IMR-90 (cell line): ENCODE measurements around the gene HES4. TPM values are rescaled to one million over a fixed set of nuclear protein-coding genes. Genes with fewer than 3 reads are reported as not detected.
A peak's percentile ranks its signal among the peaks of the same experiment; 100 is the strongest.

ENCODE experiments used
- ATAC-seq: fragments of 200-7000 bp; cut with Tn5 transposase; 2 replicates; pipeline ENCODE4 v1.9.1; 2020; ENCODE audit warnings: low read depth, mild to moderate bottlenecking, moderate library complexity
- BruUV-seq: library from RNA; stranded (reverse); fragments of 400-500 nt; replicated peaks from 2 replicates; lab custom pipeline; 2021; lab: Mats Ljungman, UMichigan
- CTCF ChIA-PET: fragments of 300-600 bp; formaldehyde crosslinking; extraction: SDS; loops from one replicate; lab custom pipeline; 2021; ENCODE audit warnings: antibody characterized with exemption; lab: Yijun Ruan, JAX
- POLR2A ChIA-PET: fragments of 300-600 bp; sonication (Branson Sonifier 250); formaldehyde crosslinking; loops from one replicate; lab custom pipeline; 2022; ENCODE audit warnings: antibody characterized with exemption; ENCODE audit not compliant: unreplicated experiment; lab: Charles Lee
- DNase-seq: peaks from one replicate; pipeline ENCODE4 v3.0.0; 2013
- H2AFZ ChIP-seq: replicated peaks from 2 replicates; pipeline ENCODE3; 2013; ENCODE audit warnings: low read length, mild to moderate bottlenecking; ENCODE audit not compliant: poor library complexity
- H2AK5ac ChIP-seq: 2 replicates; pipeline ENCODE4 v1.6.1; 2013; ENCODE audit warnings: low read depth, low read length, inconsistent platforms
- H2AK9ac ChIP-seq: replicated peaks from 2 replicates; pipeline ENCODE3; 2013; ENCODE audit warnings: mild to moderate bottlenecking, low read depth, low read length, moderate library complexity; ENCODE audit not compliant: poor library complexity
- H2BK120ac ChIP-seq: 2 replicates; pipeline ENCODE4 v1.6.1; 2013; ENCODE audit warnings: low read depth, low read length, inconsistent platforms
- H2BK15ac ChIP-seq: 3 replicates; pipeline ENCODE4 v1.6.1; 2013; ENCODE audit warnings: low read depth, low read length, inconsistent platforms
- H2BK20ac ChIP-seq: 2 replicates; pipeline ENCODE4 v1.6.1; 2013; ENCODE audit warnings: low read depth, mild to moderate bottlenecking, inconsistent platforms, low read length, moderate library complexity
- H2BK5ac ChIP-seq: 2 replicates; pipeline ENCODE4 v1.6.1; 2013; ENCODE audit warnings: mild to moderate bottlenecking, low read depth, low read length, inconsistent platforms; ENCODE audit not compliant: poor library complexity, severe bottlenecking
- H3K14ac ChIP-seq: replicated peaks from 2 replicates; pipeline ENCODE4 v1.6.1; 2013; ENCODE audit warnings: low read depth, low read length, inconsistent platforms
- H3K18ac ChIP-seq: 2 replicates; pipeline ENCODE4 v1.6.1; 2013; ENCODE audit warnings: low read depth, low read length, control low read depth
- H3K23ac ChIP-seq: 2 replicates; pipeline ENCODE4 v1.6.1; 2013; ENCODE audit warnings: low read depth, low read length, inconsistent platforms
- H3K27ac ChIP-seq: 2 replicates; pipeline ENCODE4 v1.5.1; 2013; ENCODE audit warnings: mild to moderate bottlenecking, control low read depth, low read length; ENCODE audit not compliant: insufficient read depth
- H3K27me3 ChIP-seq: 2 replicates; pipeline ENCODE4 v1.6.1; 2013; ENCODE audit warnings: low read length; ENCODE audit not compliant: control insufficient read depth, insufficient read depth
- H3K36me3 ChIP-seq: 2 replicates; pipeline ENCODE4 v1.6.1; 2013; ENCODE audit warnings: low read length, mixed read lengths; ENCODE audit not compliant: control insufficient read depth, insufficient read depth
- H3K4ac ChIP-seq: 2 replicates; pipeline ENCODE4 v1.6.1; 2013; ENCODE audit warnings: low read depth, low read length, inconsistent platforms
- H3K4me1 ChIP-seq: 2 replicates; pipeline ENCODE4 v1.6.1; 2013; ENCODE audit warnings: low read length, mixed read lengths; ENCODE audit not compliant: control insufficient read depth, insufficient read depth
- H3K4me2 ChIP-seq: 2 replicates; pipeline ENCODE4 v1.6.1; 2013; ENCODE audit warnings: low read depth, mild to moderate bottlenecking, control low read depth, low read length, moderate library complexity
- H3K4me3 ChIP-seq: 2 replicates; pipeline ENCODE4 v1.5.1; 2013; ENCODE audit warnings: low read depth, mild to moderate bottlenecking, control low read depth, low read length, moderate library complexity; ENCODE audit not compliant: insufficient read depth
- H3K56ac ChIP-seq: 2 replicates; pipeline ENCODE4 v1.6.1; 2013; ENCODE audit warnings: low read length, inconsistent platforms; ENCODE audit not compliant: insufficient read depth; ENCODE audit errors: extremely low read depth
- H3K79me1 ChIP-seq, 2 experiments: 2 replicates each; pipeline ENCODE4 v1.6.1; 2013; ENCODE audit warnings: low read length in 2 of 2, inconsistent platforms in 1 of 2, low read depth in 1 of 2
- H3K9ac ChIP-seq: 2 replicates; pipeline ENCODE4 v1.6.1; 2013; ENCODE audit warnings: low read depth, low read length, control low read depth
- H3K9me1 ChIP-seq: 2 replicates; pipeline ENCODE4 v1.6.1; 2013; ENCODE audit warnings: low read length, inconsistent platforms; ENCODE audit not compliant: insufficient read depth
- H3K9me3 ChIP-seq: 2 replicates; pipeline ENCODE4 v1.6.1; 2013; ENCODE audit warnings: low read length; ENCODE audit not compliant: control insufficient read depth, insufficient read depth
- H4K20me1 ChIP-seq: 2 replicates; pipeline ENCODE4 v1.6.1; 2013; ENCODE audit warnings: low read length, inconsistent platforms; ENCODE audit not compliant: insufficient read depth
- H4K5ac ChIP-seq: 2 replicates; pipeline ENCODE4 v1.6.1; 2013; ENCODE audit warnings: mild to moderate bottlenecking, low read depth, low read length, control low read depth
- H4K8ac ChIP-seq, 2 experiments: 2 replicates each; pipeline ENCODE4 v1.6.1; 2013; ENCODE audit warnings: low read depth in 2 of 2, low read length in 2 of 2, control low read depth in 1 of 2, inconsistent platforms in 1 of 2
- H4K91ac ChIP-seq: 2 replicates; pipeline ENCODE4 v1.6.1; 2013; ENCODE audit warnings: low read depth, low read length, inconsistent platforms; ENCODE audit not compliant: insufficient read depth
- CEBPB ChIP-seq: IDR thresholded peaks from 2 replicates; pipeline ENCODE4 v1.6.1; 2012; ENCODE audit warnings: low read depth, low read length, improper control_type of control experiment
- POLR2A ChIP-seq: IDR thresholded peaks from 2 replicates; pipeline ENCODE4 v1.6.1; 2012; ENCODE audit warnings: mild to moderate bottlenecking, low read depth, low read length
- SMC3 ChIP-seq: fragments of 150-350 bp; IDR thresholded peaks from 2 replicates; pipeline ENCODE4 v1.6.1; 2016; ENCODE audit warnings: low read depth, mild to moderate bottlenecking, antibody characterized with exemption, low read length, moderate library complexity
- WGBS, 2 experiments: methylation state at CpG; one replicate each; pipeline versions ENCODE4 v1.1.5 to v1.1.7; 2013; ENCODE audit warnings: missing lambda C conversion rate in 2 of 2; ENCODE audit not compliant: insufficient read length in 1 of 2; ENCODE audit errors: extremely low coverage in 2 of 2; 5-methylcytosine and 5-hydroxymethylcytosine counted together
- dilution Hi-C: fragments of 300-500 bp; cut with HindIII; formaldehyde crosslinking; loops from one replicate; pipeline ENCODE4 v1.14.3; 2018; ENCODE audit warnings: low sequenced_read_pairs; ENCODE audit not compliant: unreplicated experiment
- in situ Hi-C: fragments of 300-500 bp; cut with MboI; formaldehyde crosslinking; loops from 3 replicates; pipeline ENCODE4 v1.14.3; 2019; ENCODE audit warnings: low sequenced_read_pairs, inconsistent platforms, mixed read lengths
- intact Hi-C: fragments of 100-400 bp; cut with micrococcal nuclease; formaldehyde crosslinking; loops from 2 replicates; pipeline ENCODE4 v1.10.0; 2022
- polyA plus RNA-seq, 3 experiments: library from polyadenylated mRNA; depleted of rRNA; stranded (reverse); fragments of >200 nt; gene quantifications; 2 replicates each; pipeline ENCODE4 v1.2.3, GENCODE V29; 2012; ENCODE audit warnings: low replicate concordance in 1 of 3
- total RNA-seq: library from RNA; depleted of rRNA; stranded (reverse); fragments of >200 nt; gene quantifications from 2 replicates; pipeline ENCODE4 v1.2.3, GENCODE V29; 2012
- TF ChIP-seq, protein P1 (sequence below): conservative IDR thresholded peaks from 2 replicates; pipeline ENCODE4 v1.5.1; 2012; ENCODE audit warnings: mild to moderate bottlenecking, low read depth, low read length, improper control_type of control experiment
- TF ChIP-seq, protein P2 (sequence below): fragments of 150-350 bp; IDR thresholded peaks from 2 replicates; pipeline ENCODE4 v1.6.1; 2016; ENCODE audit warnings: low read depth, mild to moderate bottlenecking, low read length, moderate library complexity, borderline replicate concordance

Gene HES4
- total and polyA plus RNA-seq, 2 of the 4 experiments (the other 2 are of a cell fraction), result 1.4 to 11.7 TPM

DNA sequence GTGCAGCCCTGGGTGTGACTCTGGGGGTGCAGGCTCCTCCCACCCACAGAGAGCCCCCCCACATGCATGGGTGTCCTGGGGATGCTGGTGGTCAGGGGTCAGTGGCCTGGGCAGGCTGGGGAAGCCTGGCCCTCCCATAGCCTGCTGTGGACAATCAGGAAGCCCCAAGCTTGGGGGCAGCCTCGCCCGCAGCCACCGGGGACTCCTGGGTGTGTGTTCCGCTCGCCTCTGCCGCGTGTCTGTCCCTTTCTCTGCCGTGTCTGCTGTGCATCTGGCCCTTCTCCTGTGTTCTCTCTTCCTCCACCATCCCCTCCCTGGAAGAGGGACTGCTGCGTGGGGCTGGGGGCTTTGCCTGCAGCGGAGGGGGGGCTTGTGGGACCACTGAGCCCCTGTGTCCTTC is 42.9 kb upstream of the HES4 start:
- Histone ChIP-seq H2AFZ (no peak overlapping the region), H3K9ac (no peak overlapping the region), H4K8ac (no peak overlapping the region), H2AK5ac (no peak overlapping the region), H3K23ac (no peak overlapping the region), H4K5ac (no peak overlapping the region), H3K27ac (no peak overlapping the region), H4K91ac (no peak overlapping the region), H2AK9ac (peak overlapping the region; percentile 65), H3K56ac (no peak overlapping the region), H2BK15ac (no peak overlapping the region), H3K36me3 (peaks cover 56% of the 10 kb centered on the region), H2BK20ac (no peak overlapping the region), H3K14ac (no peak overlapping the region), H3K9me3 (no peaks in the 10 kb centered on the region), H3K27me3 (no peaks in the 10 kb centered on the region), H3K4me2 (no peak overlapping the region), H4K20me1 (peaks cover 40% of the 10 kb centered on the region), H3K9me1 (0 out of 2 replicates have a peak, but pooled peaks cover 5% of the 10 kb centered on the region), H2BK120ac (no peak overlapping the region), H3K79me1 (peaks cover 5 to 28% of the 10 kb centered on the region in 2 experiments), H3K4ac (no peak overlapping the region), H3K4me1 (peaks cover 7% of the 10 kb centered on the region), H3K18ac (no peak overlapping the region), H3K4me3 (no peak overlapping the region), H2BK5ac (no peak overlapping the region)
- TF ChIP-seq, protein P1, sequence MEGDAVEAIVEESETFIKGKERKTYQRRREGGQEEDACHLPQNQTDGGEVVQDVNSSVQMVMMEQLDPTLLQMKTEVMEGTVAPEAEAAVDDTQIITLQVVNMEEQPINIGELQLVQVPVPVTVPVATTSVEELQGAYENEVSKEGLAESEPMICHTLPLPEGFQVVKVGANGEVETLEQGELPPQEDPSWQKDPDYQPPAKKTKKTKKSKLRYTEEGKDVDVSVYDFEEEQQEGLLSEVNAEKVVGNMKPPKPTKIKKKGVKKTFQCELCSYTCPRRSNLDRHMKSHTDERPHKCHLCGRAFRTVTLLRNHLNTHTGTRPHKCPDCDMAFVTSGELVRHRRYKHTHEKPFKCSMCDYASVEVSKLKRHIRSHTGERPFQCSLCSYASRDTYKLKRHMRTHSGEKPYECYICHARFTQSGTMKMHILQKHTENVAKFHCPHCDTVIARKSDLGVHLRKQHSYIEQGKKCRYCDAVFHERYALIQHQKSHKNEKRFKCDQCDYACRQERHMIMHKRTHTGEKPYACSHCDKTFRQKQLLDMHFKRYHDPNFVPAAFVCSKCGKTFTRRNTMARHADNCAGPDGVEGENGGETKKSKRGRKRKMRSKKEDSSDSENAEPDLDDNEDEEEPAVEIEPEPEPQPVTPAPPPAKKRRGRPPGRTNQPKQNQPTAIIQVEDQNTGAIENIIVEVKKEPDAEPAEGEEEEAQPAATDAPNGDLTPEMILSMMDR, result no peak
- TF ChIP-seq SMC3 (no peak), CEBPB (no peak), POLR2A (no peak)
- TF ChIP-seq, protein P2, sequence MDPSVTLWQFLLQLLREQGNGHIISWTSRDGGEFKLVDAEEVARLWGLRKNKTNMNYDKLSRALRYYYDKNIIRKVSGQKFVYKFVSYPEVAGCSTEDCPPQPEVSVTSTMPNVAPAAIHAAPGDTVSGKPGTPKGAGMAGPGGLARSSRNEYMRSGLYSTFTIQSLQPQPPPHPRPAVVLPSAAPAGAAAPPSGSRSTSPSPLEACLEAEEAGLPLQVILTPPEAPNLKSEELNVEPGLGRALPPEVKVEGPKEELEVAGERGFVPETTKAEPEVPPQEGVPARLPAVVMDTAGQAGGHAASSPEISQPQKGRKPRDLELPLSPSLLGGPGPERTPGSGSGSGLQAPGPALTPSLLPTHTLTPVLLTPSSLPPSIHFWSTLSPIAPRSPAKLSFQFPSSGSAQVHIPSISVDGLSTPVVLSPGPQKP, result no peak
- dilution Hi-C loops (no loop called here), in situ Hi-C loops (no loop called here), intact Hi-C loops (no loop called here)
- no peak for ATAC-seq
- no TSS peak for BruUV-seq
- POLR2A ChIA-PET, result no interaction called here
- 94% methylated on average over 3 of the region's 10 CpGs; no CpG with 5 or more reads in 1 of the 2 experiments for WGBS, 2 experiments
- DNase-seq, result no peak
- CTCF ChIA-PET, result no interaction called here
